ENCODE data around the gene ALB.
A peak's percentile ranks its signal among the peaks of the same experiment; 100 is the strongest.

The ALB gene

DNA sequence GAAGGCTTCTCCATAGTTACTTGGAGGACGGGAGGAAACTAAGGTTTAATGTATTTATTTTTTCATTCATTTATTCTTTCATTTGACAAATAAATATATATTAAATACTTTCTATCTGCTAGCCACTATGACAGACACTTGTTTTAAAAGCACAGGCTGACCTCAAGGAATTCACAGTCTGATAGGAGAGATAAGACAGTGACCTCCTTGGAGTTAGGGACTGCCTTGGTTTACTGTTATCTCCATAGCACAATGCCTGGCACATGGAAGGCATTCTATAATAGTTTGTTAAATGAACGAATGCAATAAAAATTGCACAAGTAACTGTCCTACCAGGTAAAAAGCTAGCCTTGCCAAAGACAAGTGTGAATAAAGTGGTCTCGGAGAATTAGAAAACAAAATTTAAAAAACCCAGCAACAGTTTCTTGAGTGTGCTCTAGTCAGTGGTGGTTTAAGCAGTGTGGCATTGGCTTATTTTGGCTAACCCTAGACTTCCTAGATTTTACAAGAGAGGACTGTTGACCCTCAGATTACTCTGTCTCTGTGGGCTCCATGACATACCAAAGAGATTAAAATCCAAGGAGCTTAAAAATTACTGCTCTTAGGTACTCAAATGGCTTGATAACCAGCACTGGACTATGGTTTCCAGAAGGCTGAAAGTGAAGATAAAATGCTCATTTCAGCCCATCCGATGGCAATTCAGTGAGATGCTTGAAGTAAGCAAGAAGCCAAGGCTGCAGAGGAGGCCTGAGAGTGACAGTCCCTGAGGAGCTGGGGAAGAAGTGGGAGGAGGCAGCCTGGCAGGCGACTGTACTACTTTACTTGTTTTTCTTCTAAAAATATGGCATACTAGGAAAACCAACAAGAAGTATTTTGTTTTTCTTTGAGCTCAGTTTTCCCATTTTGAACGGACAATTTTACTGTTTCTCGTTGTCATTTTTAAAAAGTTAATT, 41.6 kb downstream of the ALB start:
- no peak for TF ChIP-seq TAF1 (IDR thresholded peaks at IDR 0.05; ENCODE audit: borderline replicate concordance, low read depth, low read length)
- TF ChIP-seq POLR2A (IDR thresholded peaks at IDR 0.05; ENCODE audit: low read depth, low read length), result no peak
- TF ChIP-seq POLR2AphosphoS5 (IDR thresholded peaks at IDR 0.05; ENCODE audit: low read depth, low read length), result no peak
- no peak for FAIRE-seq

DNA sequence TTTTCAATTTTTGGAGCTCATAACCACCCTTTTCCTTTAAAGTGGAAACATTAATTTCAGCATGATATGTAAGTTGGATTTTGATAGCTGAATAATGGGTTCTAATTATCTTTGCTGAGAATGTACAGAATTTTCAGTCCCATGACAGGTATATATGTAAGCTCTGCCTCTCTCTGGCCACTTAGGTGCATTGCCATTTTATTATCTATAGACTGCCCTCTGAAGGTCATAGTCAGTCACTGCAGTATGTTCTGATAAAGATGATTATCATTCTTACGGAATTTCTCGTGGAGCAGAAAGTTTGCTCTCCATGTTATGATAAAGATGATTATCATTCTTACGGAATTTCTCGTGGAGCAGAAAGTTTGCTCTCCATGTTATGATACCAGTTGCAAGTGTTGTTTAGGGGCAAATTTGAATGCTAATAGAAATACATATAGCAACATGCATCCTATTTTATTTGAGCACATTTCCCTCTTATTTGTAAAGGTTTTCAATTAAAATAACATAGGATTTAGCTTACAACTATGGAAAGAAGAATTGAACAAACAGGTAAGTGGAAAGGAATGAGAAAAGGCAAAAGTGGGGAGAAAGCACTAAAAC, 42.4 kb downstream of the ALB start:
- DNase-seq (ENCODE audit: insufficient read length) (peak; percentile 12), FAIRE-seq (peak; percentile 82)
- TF ChIP-seq POLR2A (IDR thresholded peaks at IDR 0.05; ENCODE audit: low read depth, low read length) (no peak), TAF1 (IDR thresholded peaks at IDR 0.05; ENCODE audit: borderline replicate concordance, low read depth, low read length) (no peak), POLR2AphosphoS5 (IDR thresholded peaks at IDR 0.05; ENCODE audit: low read depth, low read length) (no peak)

More for the DNA sequence above, 41.6 kb downstream of the ALB start:
- no peak for DNase-seq (ENCODE audit: insufficient read length)

DNA sequence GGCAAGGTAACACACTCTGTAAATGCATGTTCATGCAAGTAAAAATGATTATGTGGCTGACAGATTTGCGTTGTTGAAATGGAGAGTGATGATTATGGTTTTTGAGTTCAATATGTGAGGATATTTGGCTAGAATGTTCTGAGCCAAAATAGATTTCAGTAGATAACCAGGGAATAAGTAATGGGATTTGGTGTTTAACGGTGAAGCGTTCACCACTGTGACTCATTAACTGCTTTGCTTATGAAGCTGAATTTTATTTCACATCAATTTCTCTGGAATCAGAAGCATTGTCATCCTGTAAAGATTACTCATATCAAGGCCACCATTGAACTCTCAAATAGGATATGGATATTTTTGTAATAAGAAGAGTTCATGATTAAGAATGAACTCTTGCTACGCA, 43.6 kb downstream of the ALB start:
- no peak for DNase-seq (ENCODE audit: insufficient read length)
- no peak for FAIRE-seq
- no peak for TF ChIP-seq POLR2AphosphoS5 (IDR thresholded peaks at IDR 0.05; ENCODE audit: low read depth, low read length)

DNA sequence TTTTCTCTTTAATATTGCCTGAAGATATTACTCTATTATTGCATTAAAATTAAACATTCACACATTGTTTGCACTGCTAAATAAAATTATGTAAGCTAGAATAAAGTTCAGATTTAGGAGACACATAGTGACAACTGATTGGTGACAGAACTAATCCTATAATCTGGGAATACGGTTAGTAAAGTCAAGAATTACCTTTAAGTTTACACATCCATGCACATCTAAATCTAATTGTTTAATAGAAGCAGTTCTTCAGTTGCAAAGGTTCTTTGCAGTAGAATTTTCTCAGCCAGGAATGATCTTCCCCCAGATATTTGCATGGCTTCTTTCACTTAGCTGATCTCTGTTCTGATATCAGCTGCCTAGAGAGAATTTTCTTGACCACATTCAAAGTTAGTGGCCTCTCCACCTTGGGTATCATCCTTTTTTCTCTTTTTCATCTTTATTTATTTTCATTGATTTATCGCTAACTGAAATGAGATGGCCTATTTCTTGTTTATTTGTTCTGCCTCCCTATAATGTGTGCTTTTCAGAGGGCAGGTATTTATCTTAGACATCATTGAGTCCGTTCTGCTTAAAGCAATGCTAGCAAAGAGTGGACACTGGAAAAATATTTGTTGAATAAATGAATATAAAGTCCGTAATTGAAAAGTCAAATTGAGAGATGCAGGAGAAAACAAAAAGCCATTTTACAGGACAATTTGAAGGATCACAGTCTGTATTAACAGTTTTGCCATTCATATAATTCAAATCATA, 44.5 kb downstream of the ALB start:
- FAIRE-seq, result no peak
- DNase-seq (ENCODE audit: insufficient read length), result no peak
- TF ChIP-seq POLR2A (IDR thresholded peaks at IDR 0.05; ENCODE audit: low read depth, low read length) (no peak), POLR2AphosphoS5 (IDR thresholded peaks at IDR 0.05; ENCODE audit: low read depth, low read length) (no peak), TAF1 (IDR thresholded peaks at IDR 0.05; ENCODE audit: borderline replicate concordance, low read depth, low read length) (no peak)

- TF ChIP-seq TAF1 (IDR thresholded peaks at IDR 0.05; ENCODE audit: borderline replicate concordance, low read depth, low read length) (no peak), POLR2A (IDR thresholded peaks at IDR 0.05; ENCODE audit: low read depth, low read length) (no peak), POLR2AphosphoS5 (IDR thresholded peaks at IDR 0.05; ENCODE audit: low read depth, low read length) (no peak)
- DNase-seq (ENCODE audit: insufficient read length) (no peak), FAIRE-seq (no peak)
These were observed 46.4 kb downstream of the ALB start for GRCh38 chr4:73450398-73451004.

GRCh38 chr4:73451404-73451803, 47.3 kb downstream of the ALB start:
- FAIRE-seq, result no peak
- no peak for TF ChIP-seq TAF1 (IDR thresholded peaks at IDR 0.05; ENCODE audit: borderline replicate concordance, low read depth, low read length)
- TF ChIP-seq POLR2A (IDR thresholded peaks at IDR 0.05; ENCODE audit: low read depth, low read length), result no peak
- TF ChIP-seq POLR2AphosphoS5 (IDR thresholded peaks at IDR 0.05; ENCODE audit: low read depth, low read length), result no peak
- DNase-seq (ENCODE audit: insufficient read length), result no peak

DNA sequence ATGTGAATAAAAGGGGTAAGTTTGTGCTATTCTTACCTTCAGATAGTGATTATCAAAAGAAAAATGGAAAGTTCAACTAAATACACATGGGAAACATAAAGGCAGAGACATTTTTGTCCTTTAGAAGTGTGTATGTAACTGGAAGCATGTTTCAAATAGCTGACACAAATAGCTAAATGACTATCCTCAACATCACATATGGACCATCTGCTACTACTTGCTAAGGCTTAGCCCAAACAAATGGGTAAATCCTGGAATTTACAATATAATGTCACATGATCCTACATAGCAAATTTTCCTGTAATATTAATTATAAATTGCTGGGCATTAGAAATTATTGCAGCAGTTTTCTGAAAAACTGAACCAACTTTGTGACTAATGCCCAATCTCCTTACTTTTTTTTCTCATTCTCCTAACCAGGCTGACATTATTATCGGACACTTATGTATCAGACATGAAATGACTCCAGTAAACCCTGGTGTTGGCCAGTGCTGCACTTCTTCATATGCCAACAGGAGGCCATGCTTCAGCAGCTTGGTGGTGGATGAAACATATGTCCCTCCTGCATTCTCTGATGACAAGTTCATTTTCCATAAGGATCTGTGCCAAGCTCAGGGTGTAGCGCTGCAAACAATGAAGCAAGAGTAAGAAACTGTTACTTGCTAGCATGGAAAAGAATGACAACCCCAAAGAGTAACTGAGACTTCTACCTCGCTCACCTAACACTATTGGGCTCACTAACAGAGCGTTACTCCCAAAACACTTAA, 48.1 kb downstream of the ALB start:
- DNase-seq (ENCODE audit: insufficient read length) (no peak), FAIRE-seq (no peak)
- TF ChIP-seq POLR2A (IDR thresholded peaks at IDR 0.05; ENCODE audit: low read depth, low read length) (no peak), POLR2AphosphoS5 (IDR thresholded peaks at IDR 0.05; ENCODE audit: low read depth, low read length) (no peak), TAF1 (IDR thresholded peaks at IDR 0.05; ENCODE audit: borderline replicate concordance, low read depth, low read length) (no peak)

DNA sequence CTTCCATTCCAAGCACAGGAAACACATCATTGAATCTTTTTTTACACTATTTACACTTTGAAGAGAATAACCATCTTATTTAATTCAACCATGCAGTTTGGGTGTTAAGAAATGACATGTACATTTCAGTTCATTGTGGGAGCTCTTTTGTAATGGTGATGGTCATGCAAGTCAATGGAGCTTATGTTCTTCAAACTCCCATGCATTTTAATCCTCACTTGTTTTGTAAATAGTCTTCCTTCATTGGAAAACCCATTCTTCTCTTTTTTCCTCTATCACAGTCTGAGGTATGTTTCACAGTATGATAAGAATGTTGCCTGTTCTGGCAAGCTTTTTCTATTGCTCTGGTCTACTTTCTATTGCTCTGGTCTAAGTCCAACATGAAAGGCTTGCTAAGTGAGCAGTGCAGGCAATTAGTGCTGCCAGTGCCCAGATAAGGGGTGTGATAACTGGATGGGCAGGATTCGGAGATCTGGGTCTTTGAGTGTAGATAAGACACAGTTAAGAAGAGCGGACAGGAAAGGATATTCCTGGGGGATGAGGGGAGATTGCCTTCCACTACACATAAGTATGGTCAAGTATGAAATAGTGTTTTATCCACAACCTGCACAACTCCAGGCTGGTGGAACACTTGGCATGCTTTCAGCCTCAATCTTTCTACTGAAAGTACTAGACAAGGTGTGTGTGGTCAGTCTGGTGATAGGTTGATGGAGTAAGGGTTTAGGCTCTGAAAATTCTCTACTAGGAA, 49.0 kb downstream of the ALB start:
- no peak for DNase-seq (ENCODE audit: insufficient read length)
- no peak for FAIRE-seq
- no peak for TF ChIP-seq TAF1 (IDR thresholded peaks at IDR 0.05; ENCODE audit: borderline replicate concordance, low read depth, low read length)
- TF ChIP-seq POLR2AphosphoS5 (IDR thresholded peaks at IDR 0.05; ENCODE audit: low read depth, low read length), result no peak
- no peak for TF ChIP-seq POLR2A (IDR thresholded peaks at IDR 0.05; ENCODE audit: low read depth, low read length)

DNA sequence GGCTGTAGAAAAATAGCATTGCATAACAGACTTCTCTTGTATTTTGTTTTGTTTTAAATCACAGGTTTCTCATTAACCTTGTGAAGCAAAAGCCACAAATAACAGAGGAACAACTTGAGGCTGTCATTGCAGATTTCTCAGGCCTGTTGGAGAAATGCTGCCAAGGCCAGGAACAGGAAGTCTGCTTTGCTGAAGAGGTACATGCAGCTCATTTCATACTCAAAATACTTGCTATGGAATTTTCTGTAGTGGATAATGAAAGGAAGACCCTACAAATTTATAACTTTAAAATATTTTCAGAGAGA, 49.6 kb downstream of the ALB start:
- no peak for TF ChIP-seq POLR2A (IDR thresholded peaks at IDR 0.05; ENCODE audit: low read depth, low read length)
- TF ChIP-seq TAF1 (IDR thresholded peaks at IDR 0.05; ENCODE audit: borderline replicate concordance, low read depth, low read length), result no peak
- no peak for TF ChIP-seq POLR2AphosphoS5 (IDR thresholded peaks at IDR 0.05; ENCODE audit: low read depth, low read length)
- DNase-seq (ENCODE audit: insufficient read length), result no peak
- no peak for FAIRE-seq

- no peak for TF ChIP-seq TAF1 (IDR thresholded peaks at IDR 0.05; ENCODE audit: borderline replicate concordance, low read depth, low read length)
- TF ChIP-seq POLR2A (IDR thresholded peaks at IDR 0.05; ENCODE audit: low read depth, low read length), result no peak
- no peak for TF ChIP-seq POLR2AphosphoS5 (IDR thresholded peaks at IDR 0.05; ENCODE audit: low read depth, low read length)
- no peak for FAIRE-seq
These were observed 50.8 kb downstream of the ALB start for GRCh38 chr4:73454920-73455319.

More at GRCh38 chr4:73454920-73455319, 50.8 kb downstream of the ALB start:
- DNase-seq (ENCODE audit: insufficient read length), result no peak
